ENCODE measurements around the gene KBTBD4. TPM values are rescaled to one million over a fixed set of nuclear protein-coding genes. Genes with fewer than 3 reads are reported as not detected.
"Not testable (repeated sequence)": the region's sequence is repeated elsewhere in the genome, so short reads cannot be mapped to it uniquely, and the experiment has no call there.

Gene KBTBD4
- total RNA-seq, 1 donor from 2014 or later: 38.2 TPM

DNA sequence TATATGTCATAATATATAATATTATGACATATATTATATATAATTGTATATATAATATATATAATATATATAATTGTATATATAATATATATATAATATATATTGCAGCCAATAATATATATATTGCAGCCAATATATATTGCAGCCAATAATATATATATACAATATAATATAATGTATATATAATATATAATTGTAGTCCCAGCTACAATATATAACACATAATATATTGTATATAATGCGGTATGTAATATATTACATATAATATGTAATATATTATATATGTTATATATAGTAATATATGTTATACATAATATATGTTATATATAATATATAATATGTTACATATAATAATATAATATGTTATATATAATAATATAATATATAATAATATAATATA lies 20.1 kb downstream of the KBTBD4 start:
- DNase-seq: no peak

DNA sequence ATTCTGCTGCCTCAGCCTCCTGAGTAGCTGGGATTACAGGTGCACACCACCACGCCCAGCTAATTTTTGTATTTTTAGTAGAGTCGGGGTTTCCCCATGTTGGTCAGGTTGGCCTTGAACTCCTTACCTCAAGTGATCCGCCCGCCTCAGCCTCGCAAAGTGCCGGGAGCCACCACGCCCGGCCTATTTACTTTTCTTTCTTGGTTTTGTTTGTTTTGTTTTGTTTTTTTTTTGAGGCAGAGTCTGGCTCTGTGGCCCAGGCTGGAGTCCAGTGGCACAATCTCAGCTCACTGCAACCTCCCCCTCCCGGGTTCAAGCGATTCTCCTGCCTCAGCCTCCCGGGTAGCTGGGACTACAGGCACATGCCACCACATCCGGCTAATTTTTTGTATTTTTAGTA lies 21.8 kb downstream of the KBTBD4 start:
- DNase-seq: not testable (repeated sequence)

DNA sequence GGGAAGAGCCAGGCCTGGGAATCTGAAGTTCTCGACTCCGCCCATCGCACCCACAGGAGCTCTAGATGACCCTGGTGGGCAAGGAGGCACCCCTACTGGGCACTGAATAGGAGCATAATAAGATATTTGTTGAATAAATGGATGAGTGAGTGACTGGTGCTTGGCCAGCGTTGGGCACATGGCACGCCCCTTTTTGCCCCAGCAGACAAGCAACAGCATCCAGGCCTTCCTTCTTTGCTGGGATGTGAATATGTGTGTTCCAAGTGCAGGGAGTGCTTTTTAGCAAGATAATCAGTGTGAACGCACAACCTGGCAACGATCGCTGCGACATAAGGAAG lies 25.4 kb downstream of the KBTBD4 start:
- DNase-seq: no peak

DNA sequence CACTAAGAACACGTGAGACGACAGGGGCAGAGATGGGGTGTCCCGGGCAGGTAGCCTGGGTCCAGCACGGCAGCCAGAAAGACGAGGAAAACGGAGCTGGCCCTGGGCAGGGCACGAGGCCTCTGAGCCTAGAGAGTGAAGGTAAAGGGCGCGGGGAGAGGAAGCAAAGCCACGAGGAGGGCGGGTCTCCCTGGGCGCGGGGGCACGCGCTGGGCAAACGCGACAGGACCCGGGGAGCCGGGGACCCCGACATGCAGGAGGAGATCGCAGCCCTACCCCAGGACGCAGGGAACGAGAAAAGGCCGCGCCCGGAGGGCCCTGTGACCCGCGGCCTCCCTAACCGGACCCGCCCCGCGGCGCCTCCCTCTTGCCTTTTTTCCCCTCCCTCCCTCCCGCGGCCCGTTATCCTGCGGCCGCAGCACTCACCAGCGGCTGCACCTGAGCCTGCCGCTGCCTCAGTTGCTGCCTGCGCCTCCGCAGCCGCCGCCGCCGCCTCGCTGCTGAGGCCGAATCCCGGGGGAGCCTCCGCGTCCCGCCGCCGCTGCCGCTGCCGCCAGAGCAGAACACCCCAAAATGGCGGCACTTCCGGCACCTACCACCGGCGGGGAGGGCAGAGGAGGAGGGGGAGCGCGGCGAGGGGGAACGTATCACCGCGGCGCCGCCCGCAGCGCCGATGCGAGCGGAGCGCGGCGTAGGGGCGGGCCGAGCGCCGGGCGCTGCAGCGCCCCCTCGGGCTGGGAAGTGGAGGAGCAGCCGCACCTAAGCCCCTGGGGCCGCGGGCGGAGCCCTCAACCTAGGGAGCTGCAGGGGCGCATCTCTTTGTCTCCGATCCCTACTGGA lies 26.0 kb downstream of the KBTBD4 start, which contains the start of gene CELF1:
Gene CELF1 (minus strand): TSS at position 567 of the 840 bp plus-strand sequence. CDS start 53,609 bp downstream, outside the sequence.
- peak; percentile 80 for DNase-seq

DNA sequence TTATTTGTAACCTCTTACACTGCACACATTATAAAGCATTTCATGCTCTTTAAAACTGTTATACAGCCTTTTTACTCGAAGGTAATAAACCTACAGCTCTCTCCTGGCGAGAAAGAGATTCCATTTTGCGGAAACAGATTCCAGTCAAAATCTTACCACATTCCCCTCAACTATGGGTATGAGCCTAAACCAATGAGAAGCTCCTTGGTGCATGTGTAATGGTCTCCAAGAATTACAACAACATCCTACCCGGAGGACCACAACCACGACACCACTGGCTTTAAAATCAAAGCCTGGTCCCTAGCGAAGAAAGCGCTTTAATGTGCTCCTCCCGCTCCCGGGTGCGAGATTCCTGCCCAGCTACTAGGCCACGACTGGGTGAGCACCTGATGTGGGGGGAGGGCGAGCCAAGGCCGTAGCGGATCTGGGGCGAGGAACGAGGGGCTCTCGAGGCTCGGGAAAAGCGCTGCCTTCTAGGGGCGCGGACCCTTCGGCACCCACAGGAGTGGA lies 26.7 kb downstream of the KBTBD4 start:
- DNase-seq: no peak

DNA sequence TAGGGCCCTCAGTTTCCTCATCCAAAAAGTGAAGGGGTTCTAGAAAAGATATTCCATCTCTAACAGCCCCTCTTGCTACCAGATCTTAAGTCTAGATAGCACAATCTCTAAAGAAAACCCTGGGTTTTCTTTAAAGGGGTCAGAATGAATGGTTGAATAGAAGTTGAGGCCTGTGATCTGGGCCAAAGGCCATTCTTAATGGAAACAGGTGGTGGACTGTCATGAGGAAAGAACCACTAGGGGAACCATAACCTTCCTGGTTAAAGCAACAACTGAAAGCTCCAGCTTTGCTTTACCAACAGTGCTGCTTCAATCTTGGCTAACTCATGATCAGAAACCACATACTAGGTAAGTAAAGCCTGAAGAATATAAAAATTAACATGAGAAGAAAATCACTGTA lies 27.7 kb downstream of the KBTBD4 start:
- no peak for DNase-seq

DNA sequence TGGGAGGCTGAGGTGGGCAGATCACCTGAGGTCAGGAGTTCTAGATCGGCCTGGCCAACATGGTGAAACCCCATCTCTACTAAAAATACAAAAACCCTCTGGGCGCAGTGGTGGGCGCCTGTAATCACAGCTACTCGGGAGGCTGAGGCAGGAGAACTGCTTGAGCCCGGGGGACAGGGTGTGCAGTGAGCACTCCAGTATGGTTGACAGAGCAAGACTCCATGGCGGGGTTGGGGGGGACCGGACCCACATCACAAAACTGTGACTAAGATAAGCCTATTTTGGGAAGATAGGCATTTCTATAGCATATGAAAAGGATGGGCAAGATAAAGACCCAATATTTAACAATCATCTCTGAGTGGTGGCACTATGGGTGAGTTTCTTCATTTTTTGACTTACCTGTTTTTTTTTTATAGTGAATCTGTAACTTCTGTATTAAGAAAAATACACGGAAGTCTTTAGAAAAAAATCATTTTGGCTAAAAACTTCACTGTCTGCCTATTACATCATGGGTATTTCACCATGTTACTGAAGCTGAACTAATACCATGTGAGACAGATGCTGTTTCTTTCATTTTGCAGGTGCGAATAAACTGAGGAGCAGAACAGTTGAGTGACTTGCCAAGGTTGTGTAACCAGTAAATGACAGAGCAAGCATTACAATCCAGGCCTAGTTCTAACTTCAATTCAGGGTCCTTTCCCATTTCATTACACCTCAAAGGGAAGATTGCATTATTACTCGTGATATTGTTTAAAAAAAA lies 28.3 kb downstream of the KBTBD4 start:
- no peak for DNase-seq

DNA sequence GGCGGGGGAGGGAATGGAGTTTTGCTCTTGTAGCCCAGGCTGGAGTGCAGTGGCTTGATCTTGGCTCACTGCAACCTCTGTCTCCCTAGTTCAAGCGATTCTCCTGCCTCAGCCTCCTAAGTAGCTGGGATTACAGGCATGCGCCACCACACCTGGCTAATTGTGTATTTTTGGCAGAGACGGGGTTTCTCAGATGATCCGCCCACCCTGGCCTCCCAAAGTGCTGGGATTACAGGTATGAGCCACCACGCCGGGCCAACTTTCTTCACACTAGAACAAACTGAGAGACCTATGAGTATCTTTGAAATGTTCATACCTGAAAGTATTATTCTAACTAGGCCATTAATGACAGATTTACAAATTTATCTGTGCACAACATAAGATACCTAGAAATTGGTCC lies 32.5 kb downstream of the KBTBD4 start:
- DNase-seq: not testable (repeated sequence)

DNA sequence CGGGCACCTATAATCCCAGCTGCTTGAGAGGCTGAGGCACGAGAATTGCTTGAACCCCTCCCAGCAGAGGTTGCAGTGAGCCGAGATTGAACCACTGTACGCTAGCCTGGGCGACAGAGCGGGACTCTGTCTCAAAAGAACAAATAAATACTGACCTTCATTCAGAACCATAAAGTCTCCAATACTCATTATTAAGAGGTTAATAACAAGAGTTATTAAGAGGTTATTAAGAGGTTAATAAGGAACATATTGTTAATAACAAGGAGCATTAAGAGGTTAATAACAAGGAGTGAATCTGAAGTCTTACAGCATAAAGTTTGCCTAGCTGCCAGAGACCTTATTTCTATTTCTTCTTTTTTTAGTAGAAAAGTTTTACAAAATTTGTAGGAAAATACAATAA lies 33.5 kb downstream of the KBTBD4 start:
- no peak for DNase-seq

DNA sequence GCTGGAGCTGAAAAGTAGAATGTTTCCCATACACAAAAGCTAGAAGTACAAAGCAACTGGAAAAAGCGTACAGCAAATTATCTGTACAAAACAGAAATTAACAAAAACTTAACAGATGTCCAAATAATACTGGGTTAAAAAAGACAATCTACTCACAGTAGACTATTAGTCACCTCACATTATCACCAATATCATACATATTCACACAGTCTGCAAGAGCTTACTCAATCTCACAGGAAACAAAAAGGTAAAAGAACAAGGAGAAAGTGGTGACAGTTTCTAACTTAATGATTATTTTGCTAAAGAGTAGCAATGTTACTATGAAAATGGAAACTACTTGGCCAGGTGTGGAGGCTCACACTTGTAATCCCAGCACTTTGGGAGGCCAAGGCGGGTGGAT lies 37.7 kb downstream of the KBTBD4 start:
- DNase-seq: no peak

DNA sequence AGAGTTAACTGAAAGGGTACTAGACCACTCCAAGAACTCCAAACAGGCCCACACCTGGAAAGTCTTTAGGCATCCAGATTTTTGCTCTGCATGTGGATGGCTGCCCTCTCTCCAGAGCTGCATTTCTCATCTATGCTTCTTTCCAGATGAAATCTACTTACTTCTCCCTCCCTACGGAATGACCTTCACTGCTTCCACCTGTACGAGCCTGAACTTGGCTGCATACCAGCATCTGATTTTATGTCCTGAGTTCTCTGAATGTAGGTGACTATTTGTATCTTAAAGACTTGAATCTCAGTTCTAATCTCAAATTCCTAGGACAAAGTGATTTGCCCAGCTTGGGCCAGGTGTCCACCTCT lies 39.1 kb downstream of the KBTBD4 start:
- DNase-seq: no peak

DNA sequence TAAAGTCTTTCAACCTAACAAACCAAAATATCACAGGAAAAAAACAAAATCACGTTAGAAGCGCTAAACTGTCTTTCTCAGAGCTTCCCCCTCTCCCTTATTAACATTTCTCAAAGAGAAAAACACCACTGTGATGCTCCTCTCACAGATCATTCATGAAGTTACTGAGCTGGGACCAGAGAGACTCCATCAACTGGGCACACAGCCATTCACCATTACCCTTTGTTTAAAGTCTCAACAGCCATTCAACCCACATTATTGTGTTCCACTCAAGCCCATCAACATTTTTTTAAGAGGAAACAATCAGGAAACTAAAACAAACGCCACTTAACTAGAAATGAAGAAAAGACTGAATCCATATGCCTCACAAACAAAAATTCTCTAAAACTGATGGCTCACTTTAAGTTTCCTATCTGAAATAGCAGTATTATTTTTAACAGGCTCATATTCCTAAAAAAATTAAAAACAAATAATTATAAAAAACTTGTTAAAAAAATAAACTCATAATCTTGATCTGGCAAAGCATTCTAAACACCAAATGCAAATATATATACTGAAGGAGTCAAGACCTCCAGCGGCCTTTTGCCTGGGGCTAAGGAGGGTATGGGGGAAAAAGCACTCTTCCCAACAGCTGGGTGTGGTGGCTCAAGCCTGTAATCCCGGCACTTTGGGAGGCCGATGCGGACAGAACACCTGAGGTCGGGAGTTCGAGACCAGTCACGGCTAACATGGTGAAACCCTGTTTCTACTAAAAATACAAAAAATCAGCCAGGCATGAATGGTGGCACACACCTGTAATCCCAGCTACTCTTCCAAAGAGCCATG lies 39.8 kb downstream of the KBTBD4 start:
- no peak for DNase-seq

DNA sequence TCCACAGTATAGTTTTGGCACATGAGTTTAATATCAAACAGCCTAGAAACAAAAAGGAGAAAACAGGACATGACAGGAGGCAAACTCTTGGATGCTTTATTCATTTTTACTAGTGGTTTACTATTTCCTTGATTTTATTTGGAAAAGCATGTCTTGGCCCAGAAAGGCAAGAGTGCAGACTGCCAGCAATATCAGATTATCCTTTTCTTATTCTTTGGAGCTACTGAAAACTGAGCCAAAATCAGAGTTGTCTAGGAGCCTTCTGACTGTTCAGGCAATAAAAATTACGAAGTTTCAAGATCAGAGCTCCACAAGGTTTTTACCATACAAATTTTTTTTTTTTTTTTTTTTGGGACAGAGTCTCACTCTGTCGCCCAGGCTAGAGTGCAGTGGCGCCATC lies 41.9 kb downstream of the KBTBD4 start:
- DNase-seq: no peak

DNA sequence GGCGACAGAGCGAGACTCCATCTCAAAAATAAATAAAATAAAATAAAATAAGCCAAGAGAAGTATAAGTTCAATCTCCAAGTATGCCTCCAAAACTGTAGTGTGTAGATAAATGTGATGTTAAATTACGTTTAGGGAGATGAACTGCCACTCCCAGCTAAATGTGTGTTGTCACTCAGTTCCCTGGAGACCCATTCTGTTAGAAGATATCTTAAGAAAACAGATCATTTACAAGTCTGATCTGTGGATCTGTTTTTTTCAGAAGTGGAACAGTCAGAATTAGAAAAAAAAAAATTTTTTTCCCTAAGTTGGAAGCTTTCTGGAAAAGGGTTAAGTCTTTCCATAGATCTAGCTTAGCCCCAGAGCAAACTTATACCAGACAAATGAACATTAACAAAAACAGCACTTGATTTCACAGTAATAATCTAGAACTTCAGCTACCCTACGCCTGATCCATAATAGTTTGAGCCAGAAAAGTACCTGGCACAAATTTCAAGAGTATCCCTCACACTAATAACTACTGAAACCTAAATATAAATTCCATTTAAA lies 44.0 kb downstream of the KBTBD4 start:
- DNase-seq: no peak

DNA sequence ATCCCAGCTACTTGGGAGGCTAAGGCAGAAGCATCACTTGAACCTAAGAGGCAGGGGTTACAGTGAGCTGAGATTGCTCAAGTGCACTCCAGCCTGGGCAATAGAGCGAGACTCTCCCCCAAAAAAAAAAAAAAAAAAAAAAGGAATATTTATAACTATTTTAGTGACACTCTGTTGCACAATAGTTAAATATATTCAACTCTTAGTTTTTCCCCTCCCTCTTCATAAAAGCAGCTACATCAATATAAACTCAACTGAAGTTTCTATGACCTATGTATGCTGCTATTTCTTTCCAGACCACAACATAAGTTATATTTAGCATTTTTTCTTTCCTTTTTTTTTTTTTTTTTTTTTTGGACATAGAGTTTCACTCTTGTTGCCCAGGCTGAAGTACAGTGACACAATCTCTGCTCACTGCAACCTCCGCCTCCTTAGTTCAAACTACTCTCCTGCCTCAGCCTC lies 45.0 kb downstream of the KBTBD4 start:
- no peak for DNase-seq

DNA sequence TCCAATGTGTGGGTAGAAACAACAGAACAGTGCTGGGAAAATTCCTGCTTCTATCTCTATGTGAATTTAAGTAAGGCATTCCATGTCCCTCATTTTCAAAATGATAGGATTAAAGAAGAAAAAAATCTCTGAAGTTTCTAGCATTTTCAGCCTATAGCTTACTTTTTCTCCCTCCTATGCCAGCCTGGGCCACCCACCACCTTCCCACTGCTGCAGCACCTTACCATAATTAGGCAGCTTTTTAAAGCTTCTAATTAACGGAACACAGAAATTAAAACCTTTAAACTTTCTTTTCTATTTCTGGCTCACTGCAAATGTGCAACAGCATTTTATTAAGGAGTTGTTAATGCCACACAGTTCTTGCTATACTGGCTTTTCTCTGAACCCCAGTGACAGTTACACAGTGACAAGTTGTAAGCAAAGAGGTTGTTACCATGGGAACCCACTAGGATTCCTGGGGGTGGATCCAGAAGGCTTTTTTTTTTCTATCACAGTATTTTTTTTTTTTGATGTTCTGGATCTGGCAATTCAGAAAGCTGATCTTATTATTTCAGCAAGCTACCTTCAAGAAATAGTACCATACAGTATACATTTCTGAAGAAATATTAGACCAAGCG lies 46.1 kb downstream of the KBTBD4 start:
- DNase-seq: no peak

DNA sequence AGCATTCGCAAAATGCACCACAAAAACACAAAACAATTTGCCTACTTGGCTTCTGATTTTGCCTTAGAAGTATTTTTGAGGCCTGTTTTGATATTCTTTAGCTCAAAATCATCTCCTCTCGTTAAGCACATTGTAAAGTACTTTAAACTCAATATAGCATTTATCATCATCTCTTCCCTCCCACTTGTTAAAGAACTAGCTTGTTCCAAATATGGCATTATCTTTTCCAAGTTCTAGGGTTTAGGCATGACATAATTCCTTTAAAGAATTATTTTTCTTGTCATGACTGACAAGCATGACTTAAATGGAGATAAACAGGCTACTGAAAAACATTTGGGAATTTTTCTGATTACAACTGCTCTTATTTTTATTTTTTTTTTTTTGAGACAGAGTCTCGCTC lies 47.1 kb downstream of the KBTBD4 start:
- DNase-seq: no peak

DNA sequence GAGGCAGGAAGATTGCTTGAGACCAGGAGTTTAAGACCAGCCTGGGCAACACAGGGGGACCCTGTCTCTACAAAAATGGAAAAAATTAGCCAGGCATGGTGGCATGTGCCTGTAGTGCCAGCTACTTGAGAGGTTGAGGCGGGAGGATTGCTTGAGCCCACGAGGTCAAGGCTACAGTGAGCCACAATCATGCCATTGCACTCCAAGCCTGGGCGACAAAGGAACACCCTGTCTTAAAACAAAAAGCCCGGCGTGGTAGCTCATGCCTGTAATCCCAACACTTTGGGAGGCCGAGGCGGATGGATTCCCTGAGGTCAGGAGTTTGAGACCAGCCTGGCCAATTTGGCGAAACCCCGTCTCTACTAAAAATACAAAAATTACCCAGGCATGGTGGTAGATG lies 48.0 kb downstream of the KBTBD4 start:
- DNase-seq: not testable (repeated sequence)

DNA sequence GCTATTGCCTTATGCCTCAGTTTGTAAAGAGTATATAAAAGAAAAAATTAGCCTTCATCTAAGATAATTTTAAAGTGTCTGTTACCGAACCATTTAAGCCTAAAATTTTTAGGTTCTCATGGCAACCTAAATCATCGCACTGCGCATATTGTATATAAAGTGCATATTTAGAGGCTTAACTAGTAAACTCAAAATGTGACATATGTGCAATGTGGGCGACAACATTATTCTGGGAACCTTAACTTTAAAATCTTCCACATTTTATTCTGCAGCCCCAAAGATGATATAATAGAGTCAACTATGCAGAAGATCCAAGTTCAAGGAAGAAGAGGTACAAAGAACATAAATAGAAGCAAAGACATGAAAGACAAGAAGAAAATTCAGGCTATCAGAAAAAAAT lies 48.8 kb downstream of the KBTBD4 start:
- no peak for DNase-seq

DNA sequence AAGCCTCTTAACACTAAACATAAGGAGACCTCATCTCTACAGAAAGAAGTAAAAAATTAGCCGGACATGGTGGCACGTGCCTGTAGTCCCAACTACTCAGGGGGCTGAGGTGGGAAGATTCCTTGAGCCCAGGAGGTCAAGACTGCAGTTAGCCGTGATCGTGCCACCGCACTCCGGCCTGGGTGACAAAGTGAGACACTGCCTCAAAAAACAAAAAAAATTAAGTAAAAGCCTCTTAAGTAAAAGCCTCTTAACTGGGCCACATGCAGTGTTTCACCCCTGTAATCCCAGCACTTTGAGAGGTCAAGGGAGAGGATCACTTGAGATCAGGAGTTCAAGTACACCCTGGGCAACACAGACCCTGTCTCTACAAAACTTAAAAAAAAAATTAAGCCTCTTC lies 51.6 kb downstream of the KBTBD4 start:
- DNase-seq: no peak

DNA sequence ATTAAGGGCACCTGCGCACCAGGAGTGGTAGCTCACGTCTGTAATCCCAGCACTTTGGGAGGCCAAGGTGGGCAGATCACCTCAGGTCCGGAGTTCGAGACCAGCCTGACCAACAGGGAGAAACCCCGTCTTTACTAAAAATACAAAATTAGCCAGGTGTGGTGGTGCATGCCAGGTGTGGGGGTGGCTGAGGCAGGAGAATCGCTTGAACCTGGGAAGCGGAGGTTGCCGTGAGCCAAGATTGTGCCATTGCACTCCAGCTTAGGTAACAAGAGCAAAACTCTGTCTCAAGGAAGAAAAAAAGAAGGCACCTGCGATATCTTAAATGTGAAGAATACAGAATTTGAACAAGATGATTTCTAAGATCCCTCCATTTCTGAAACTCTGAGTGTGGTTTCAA lies 52.7 kb downstream of the KBTBD4 start:
- not testable (repeated sequence) for DNase-seq
